Keratinocyte (primary cell): ENCODE results near the gene DENND2C. TPM values are rescaled to one million over a fixed set of nuclear protein-coding genes. Genes with fewer than 3 reads are reported as not detected.

Experiments
- DNase-seq: peaks from one replicate; pipeline ENCODE4 v3.0.0-alpha.2; 2011; ENCODE audit warnings: low read depth, missing footprints, low spot score
- FAIRE-seq: peaks from 2 replicates; lab custom pipeline; 2011; peaks lifted over from hg19 to GRCh38; lab: Jason Lieb, UNC
- H2AFZ ChIP-seq: 2 replicates; pipeline ENCODE4 v1.6.0; 2012; ENCODE audit warnings: low read length, control low read depth, inconsistent platforms; ENCODE audit not compliant: control insufficient read depth
- H3K27ac ChIP-seq: 2 replicates; pipeline ENCODE4 v1.5.1; 2011; ENCODE audit warnings: low read length; ENCODE audit not compliant: control insufficient read depth, insufficient read depth
- H3K27me3 ChIP-seq: 3 replicates; pipeline ENCODE4 v1.6.0; 2011; ENCODE audit warnings: low read length; ENCODE audit not compliant: control insufficient read depth, insufficient read depth; ENCODE audit errors: extremely low read depth
- H3K36me3 ChIP-seq, 2 experiments: 2 replicates in 1 of 2; 3 replicates in 1 of 2; pipeline ENCODE4 v1.5.1; 2011; ENCODE audit warnings: low read length in 2 of 2, mild to moderate bottlenecking in 1 of 2; ENCODE audit not compliant: control insufficient read depth in 2 of 2, insufficient read depth in 2 of 2; ENCODE audit errors: extremely low read depth in 1 of 2
- H3K4me1 ChIP-seq: 3 replicates; pipeline ENCODE4 v1.5.1; 2011; ENCODE audit warnings: low read length; ENCODE audit not compliant: control insufficient read depth, insufficient read depth; ENCODE audit errors: extremely low read depth
- H3K4me2 ChIP-seq: 3 replicates; pipeline ENCODE4 v1.6.0; 2011; ENCODE audit warnings: low read depth, low read length; ENCODE audit not compliant: control insufficient read depth, insufficient read depth; ENCODE audit errors: extremely low read depth
- H3K4me3 ChIP-seq, 3 experiments: fragments of 200-600 bp in 1 of 3; sonication (generic) in 1 of 3; 2 replicates in 2 of 3; 3 replicates in 1 of 3; pipeline ENCODE4 v1.5.1; 2011 to 2016; ENCODE audit warnings: low read length in 3 of 3, mild to moderate bottlenecking in 3 of 3, control low read depth in 2 of 3, inconsistent platforms in 1 of 3, low read depth in 1 of 3, mixed read lengths in 1 of 3, mixed run types in 1 of 3, moderate library complexity in 1 of 3; ENCODE audit not compliant: control insufficient read depth in 2 of 3, insufficient read depth in 2 of 3; ENCODE audit errors: extremely low read depth in 1 of 3
- H3K79me2 ChIP-seq: 2 replicates; pipeline ENCODE4 v1.6.0; 2012; ENCODE audit warnings: low read length; ENCODE audit not compliant: control insufficient read depth, insufficient read depth
- H3K9ac ChIP-seq: 3 replicates; pipeline ENCODE4 v1.6.0; 2011; ENCODE audit warnings: low read length; ENCODE audit not compliant: control insufficient read depth, insufficient read depth; ENCODE audit errors: extremely low read depth
- H3K9me1 ChIP-seq: 3 replicates; pipeline ENCODE4 v1.6.0; 2011; ENCODE audit warnings: low read length; ENCODE audit not compliant: control insufficient read depth, insufficient read depth; ENCODE audit errors: extremely low read depth
- H3K9me3 ChIP-seq: 2 replicates; pipeline ENCODE4 v1.5.1; 2012; ENCODE audit warnings: low read depth, low read length; ENCODE audit not compliant: control insufficient read depth
- H4K20me1 ChIP-seq: 3 replicates; pipeline ENCODE4 v1.6.0; 2011; ENCODE audit warnings: low read length; ENCODE audit not compliant: control insufficient read depth, insufficient read depth; ENCODE audit errors: extremely low read depth
- CTCF ChIP-seq, 3 experiments: IDR thresholded peaks in 1 of 3; conservative IDR thresholded peaks in 1 of 3; optimal IDR thresholded peaks in 1 of 3; 2 replicates in 2 of 3; 3 replicates in 1 of 3; pipeline versions ENCODE3 to v1.5.1; 2011; ENCODE audit warnings: low read length in 3 of 3, mild to moderate bottlenecking in 3 of 3, moderate library complexity in 2 of 3, control low read depth in 1 of 3, inconsistent platforms in 1 of 3; ENCODE audit not compliant: insufficient read depth in 2 of 3; ENCODE audit errors: extremely low read depth in 1 of 3
- EZH2 ChIP-seq: IDR thresholded peaks from one replicate; pipeline ENCODE4 v1.6.1; 2012; ENCODE audit warnings: inconsistent platforms, mild to moderate bottlenecking, low read length, moderate library complexity
- dilution Hi-C: fragments of 300-500 bp; cut with MboI; formaldehyde crosslinking; loops from one replicate; pipeline ENCODE4 v1.7.0; 2020; ENCODE audit warnings: low sequenced_read_pairs; ENCODE audit not compliant: extremely low pct_ligation_motif_present
- polyA plus RNA-seq, 5 experiments: library from polyadenylated mRNA; depleted of rRNA in 3 of 5; stranded (reverse) in 3 of 5; stranded (forward) in 1 of 5; unstranded in 1 of 5; fragments of >200 nt; gene quantifications; 1 replicate in 1 of 5; 2 replicates in 3 of 5; 3 replicates in 1 of 5; pipeline versions ENCODE4 v1.2.1 to v1.2.3, GENCODE V29; 2011 to 2012; ENCODE audit warnings: missing spikeins in 2 of 5, low read depth in 1 of 5, low replicate concordance in 1 of 5

DENND2C gene
- polyA plus RNA-seq, 1 donor (not counting 4 experiments of a cell fraction or from before 2014, with no cell fraction given), result 9.5 TPM

DNA sequence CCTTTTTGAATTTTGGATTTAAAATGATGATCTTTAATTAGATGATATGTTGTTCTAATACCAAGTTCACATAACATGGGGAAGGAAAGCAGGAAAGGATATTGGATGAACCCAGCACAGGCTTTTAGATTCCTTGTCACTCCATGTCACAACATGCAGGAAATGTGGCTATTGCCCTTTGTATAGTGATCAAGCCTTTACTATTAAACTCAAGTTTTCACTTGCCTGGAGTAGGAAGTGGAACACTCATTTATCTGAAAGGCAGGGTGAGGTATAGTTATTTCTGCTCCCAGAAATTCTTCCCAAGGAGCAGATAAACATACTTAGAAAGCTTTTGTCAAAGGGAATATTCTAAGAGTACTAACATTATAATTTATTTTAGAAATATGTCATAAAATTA lies 51.2 kb downstream of the DENND2C start:
- FAIRE-seq (peak; percentile 85), DNase-seq (peak; percentile 57)
- Histone ChIP-seq H3K9me1 (no peaks in the 10 kb centered on the region), H3K4me3 (peak overlapping the region in 1 of 3 experiments; percentile 62), H4K20me1 (no peaks in the 10 kb centered on the region), H3K4me1 (peaks cover 19% of the 10 kb centered on the region), H2AFZ (no peak overlapping the region), H3K79me2 (no peaks in the 10 kb centered on the region), H3K27ac (peak overlapping the region; percentile 93), H3K27me3 (no peaks in the 10 kb centered on the region), H3K4me2 (peak overlapping the region; percentile 94), H3K9ac (peak overlapping the region; percentile 77), H3K36me3 (peaks cover 4 to 8% of the 10 kb centered on the region in 2 experiments), H3K9me3 (no peaks in the 10 kb centered on the region)
- TF ChIP-seq EZH2 (no peak), CTCF (optimal IDR thresholded peaks at IDR 0.05 in 1 of 3, IDR thresholded peaks at IDR 0.05 in 1 of 3, conservative IDR thresholded peaks at IDR 0.05 in 1 of 3; ENCODE audit: extremely low read depth in 1 of 3, insufficient read depth in 2 of 3, low read length in 3 of 3) (no peak)
- dilution Hi-C loops, result no loop called here

DNA sequence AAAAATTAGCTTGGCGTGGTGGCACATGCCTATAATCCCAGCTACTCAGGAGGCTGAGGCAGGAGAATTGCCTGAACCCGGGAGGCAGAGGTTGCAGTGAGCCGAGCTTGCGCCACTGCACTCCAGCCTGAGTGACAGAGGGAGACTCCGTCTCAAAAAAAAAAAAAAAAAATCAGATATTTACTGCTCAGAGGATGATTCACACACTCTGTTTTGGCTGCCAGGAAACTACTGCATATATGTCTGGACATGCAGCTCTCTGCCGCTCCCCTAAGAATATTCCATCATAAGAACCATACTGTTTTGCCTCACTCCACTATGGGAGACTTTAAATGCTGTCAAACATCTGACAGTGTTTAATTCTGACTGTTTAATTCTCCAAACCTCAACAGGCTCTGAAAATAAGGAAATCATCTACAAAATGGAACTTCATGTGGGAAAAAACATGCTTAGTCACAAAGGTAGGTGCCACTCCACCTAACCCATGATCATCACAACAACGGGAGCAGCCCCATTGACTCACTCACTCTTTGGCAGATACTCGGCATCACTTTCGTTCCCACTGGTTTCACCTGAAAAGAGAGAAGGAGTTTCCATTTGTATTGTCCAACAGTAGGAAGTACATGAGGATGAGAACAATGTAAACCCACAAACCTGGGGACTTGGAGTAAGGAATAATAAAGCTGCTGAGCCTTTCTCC lies 59.2 kb downstream of the DENND2C start:
- peak overlapping the region; percentile 100 for H3K27ac ChIP-seq
- H3K36me3 ChIP-seq, result peaks cover 6 to 12% of the 10 kb centered on the region in 2 experiments
- H4K20me1 ChIP-seq, result no peaks in the 10 kb centered on the region
- FAIRE-seq (peak; percentile 86), DNase-seq (peak; percentile 62)
- no peaks in the 10 kb centered on the region for H3K27me3 ChIP-seq
- TF ChIP-seq CTCF (optimal IDR thresholded peaks at IDR 0.05 in 1 of 3, IDR thresholded peaks at IDR 0.05 in 1 of 3, conservative IDR thresholded peaks at IDR 0.05 in 1 of 3; ENCODE audit: extremely low read depth in 1 of 3, insufficient read depth in 2 of 3, low read length in 3 of 3), result no peak
- no peak for TF ChIP-seq EZH2
- H3K4me2 ChIP-seq, result peak overlapping the region; percentile 94
- dilution Hi-C loops, result no loop called here
- no peaks in the 10 kb centered on the region for H3K9me3 ChIP-seq
- H3K4me1 ChIP-seq, result peaks cover 17% of the 10 kb centered on the region
- peak overlapping the region; percentile 86 for H3K9ac ChIP-seq
- H3K4me3 ChIP-seq, result peak overlapping the region; percentile 14 to 67 (median 66)
- peak overlapping the region; percentile 68 for H2AFZ ChIP-seq
- no peaks in the 10 kb centered on the region for H3K79me2 ChIP-seq
- no peaks in the 10 kb centered on the region for H3K9me1 ChIP-seq
